Left ventricle myocardium inferior (tissue), 1 donor: ENCODE results near the gene FZD2. TPM values are rescaled to one million over a fixed set of nuclear protein-coding genes. Genes with fewer than 3 reads are reported as not detected.

ENCODE experiments used
- DNase-seq: peaks from one replicate; pipeline ENCODE4 v3.0.0-alpha.2; 2020
- H3K27ac ChIP-seq: fragments of 200-600 bp; replicated peaks from 2 replicates; pipeline ENCODE4 v1.8.0; 2021
- H3K27me3 ChIP-seq: fragments of 200-600 bp; 2 replicates; pipeline ENCODE4 v1.8.0; 2021; ENCODE audit warnings: low read depth
- H3K36me3 ChIP-seq: fragments of 200-600 bp; 2 replicates; pipeline ENCODE4 v1.8.0; 2021
- H3K4me1 ChIP-seq: fragments of 200-600 bp; 2 replicates; pipeline ENCODE4 v1.8.0; 2021
- H3K4me3 ChIP-seq: fragments of 200-600 bp; 2 replicates; pipeline ENCODE4 v1.8.0; 2021; ENCODE audit warnings: mild to moderate bottlenecking, moderate library complexity
- H3K9me3 ChIP-seq: fragments of 200-600 bp; replicated peaks from 2 replicates; pipeline ENCODE4 v1.8.0; 2021
- CTCF ChIP-seq: fragments of 200-600 bp; IDR thresholded peaks from 2 replicates; pipeline ENCODE4 v1.8.0; 2021; ENCODE audit warnings: antibody characterized with exemption, mild to moderate bottlenecking, borderline replicate concordance
- intact Hi-C: fragments of 100-400 bp; cut with micrococcal nuclease; formaldehyde crosslinking; loops from one replicate; pipeline ENCODE4 v1.11.0; 2022
- total RNA-seq: library from RNA; stranded (reverse); fragmentation: NEBNext Ultra II Directional; extraction: Animal tissue kit (Norgen Biotek cat#: 25700); gene quantifications from one replicate; pipeline ENCODE4 v1.2.1, GENCODE V29; 2021
- donor health status: DM: no; HTN: yes; CAD: no; lungs with severe emphysema.

Gene FZD2
- total RNA-seq, 1 donor from 2014 or later: 4.0 TPM

DNA sequence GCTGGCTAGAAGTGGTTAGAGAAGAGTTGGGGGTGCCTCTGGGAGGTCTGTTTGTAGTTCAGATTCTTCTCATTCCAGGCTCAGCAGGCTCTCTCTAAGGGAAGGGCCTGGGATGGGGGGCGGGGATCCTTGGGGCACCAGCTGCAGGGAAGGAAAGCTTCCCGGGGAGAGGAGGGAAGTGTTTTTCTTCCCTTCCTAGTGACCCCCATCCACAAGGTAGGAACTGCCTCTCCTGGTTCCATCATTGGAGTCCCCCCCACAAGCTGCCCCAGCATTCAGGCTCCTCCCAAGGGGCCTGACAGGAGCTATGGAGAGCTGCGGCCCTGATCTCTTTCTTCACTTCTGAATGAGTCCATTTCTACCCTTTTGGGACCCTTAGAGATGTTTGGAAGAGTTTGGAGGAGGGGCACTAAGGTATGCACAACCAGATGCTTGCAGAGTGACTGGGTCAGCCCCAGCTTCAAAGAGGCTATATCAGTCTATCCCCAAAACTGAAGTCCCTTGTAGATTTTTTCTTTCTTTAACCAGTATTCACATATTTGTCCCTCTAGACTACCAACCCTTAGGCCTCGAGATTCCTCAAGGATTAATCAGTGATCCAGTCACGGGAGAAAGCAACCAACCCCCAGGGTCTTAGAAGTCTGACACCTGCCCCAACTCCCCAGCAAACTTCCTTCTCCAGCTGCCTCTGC is 13.9 kb upstream of the FZD2 start:
- H3K36me3 ChIP-seq: no peaks in the 10 kb centered on the region
- intact Hi-C loops: no loop called here

DNA sequence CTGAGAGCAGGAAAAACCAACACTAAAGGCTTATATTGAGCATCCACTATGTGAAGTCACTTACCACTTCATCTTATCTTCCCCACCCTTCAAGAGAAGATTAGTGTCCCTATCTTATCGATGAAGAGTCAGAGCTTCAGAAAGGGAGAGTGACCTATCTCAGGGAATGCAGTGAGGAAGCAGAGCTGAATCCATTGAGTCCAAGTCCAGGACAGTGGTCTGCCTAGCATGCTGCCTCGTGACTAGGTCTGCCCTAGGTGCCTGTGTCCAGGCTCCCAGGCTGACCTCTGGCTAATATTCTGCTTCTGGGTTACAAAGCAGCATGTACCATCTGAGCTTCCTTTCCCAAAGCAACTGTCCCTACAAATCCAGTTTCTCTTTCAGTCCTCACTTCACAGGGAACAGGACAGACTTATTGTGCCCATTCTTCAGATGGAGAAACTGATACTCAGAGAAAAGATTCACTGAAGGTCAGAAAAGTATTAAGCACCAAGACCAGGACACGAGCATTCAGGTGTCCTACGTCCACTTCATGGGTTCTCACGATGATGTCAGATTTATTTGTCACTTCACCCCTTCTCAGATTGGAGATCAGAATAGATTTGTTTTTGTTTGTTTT is 13.3 kb upstream of the FZD2 start:
- no peaks in the 10 kb centered on the region for H3K4me1 ChIP-seq
- no peak for DNase-seq
- no peaks in the 10 kb centered on the region for H3K36me3 ChIP-seq
- intact Hi-C loops: no loop called here
- TF ChIP-seq CTCF: no peak
- peaks cover 94% of the 10 kb centered on the region for H3K27me3 ChIP-seq
- peaks cover 3% of the 10 kb centered on the region for H3K9me3 ChIP-seq
- no peak overlapping the region for H3K4me3 ChIP-seq
- no peak overlapping the region for H3K27ac ChIP-seq

More for the DNA sequence above, 13.9 kb upstream of the FZD2 start:
- H3K9me3 ChIP-seq: peaks cover 3% of the 10 kb centered on the region
- peaks cover 97% of the 10 kb centered on the region for H3K27me3 ChIP-seq
- no peak for DNase-seq
- H3K4me3 ChIP-seq: no peak overlapping the region
- no peak for TF ChIP-seq CTCF
- no peak overlapping the region for H3K27ac ChIP-seq
- H3K4me1 ChIP-seq: no peaks in the 10 kb centered on the region

- peaks cover 73% of the 10 kb centered on the region for H3K27me3 ChIP-seq
- no peak overlapping the region for H3K27ac ChIP-seq
- TF ChIP-seq CTCF: no peak
- H3K9me3 ChIP-seq: peaks cover 3% of the 10 kb centered on the region
- no peak for DNase-seq
- intact Hi-C loops: no loop called here
- H3K4me3 ChIP-seq: no peak overlapping the region
- no peaks in the 10 kb centered on the region for H3K36me3 ChIP-seq
- H3K4me1 ChIP-seq: peaks cover 3% of the 10 kb centered on the region
These were observed 10.3 kb upstream of the FZD2 start for GRCh38 chr17:44546671-44547606.

DNA sequence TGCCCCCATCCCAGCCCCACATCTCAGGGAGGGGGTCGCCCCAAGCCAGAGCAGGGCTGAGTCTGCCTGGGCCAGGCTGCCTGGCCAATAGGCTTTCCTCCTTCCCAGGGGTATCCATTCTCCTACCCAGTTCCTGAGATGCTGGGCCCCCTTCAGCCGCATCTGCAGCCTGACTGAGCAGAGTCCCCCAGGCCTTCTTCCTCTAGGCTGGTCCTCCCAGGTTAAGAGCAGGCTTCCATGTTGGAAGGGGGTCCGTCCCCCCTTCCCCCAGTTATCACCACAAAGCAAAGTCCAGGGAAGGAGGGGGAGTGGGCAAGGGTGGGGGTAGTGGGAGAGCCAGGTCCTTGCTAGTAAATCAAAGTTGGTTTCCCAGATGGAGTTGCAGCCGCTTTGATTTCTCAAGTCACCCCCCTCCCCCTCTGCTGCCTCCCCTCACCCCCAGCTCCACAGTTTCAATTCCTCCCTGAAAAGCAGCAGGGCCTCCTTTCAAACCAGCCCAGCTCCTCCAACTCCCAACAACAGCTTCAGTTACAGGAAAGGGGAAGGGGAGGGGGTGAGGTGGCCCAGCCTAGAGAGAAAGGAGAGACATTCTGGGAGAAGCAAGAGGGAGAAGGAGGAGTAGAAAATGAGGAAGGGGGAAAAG is 9.5 kb upstream of the FZD2 start:
- no peaks in the 10 kb centered on the region for H3K36me3 ChIP-seq
- H3K4me1 ChIP-seq: peaks cover 3% of the 10 kb centered on the region
- intact Hi-C loops: no loop called here
- H3K4me3 ChIP-seq: no peak overlapping the region
- peaks cover 3% of the 10 kb centered on the region for H3K9me3 ChIP-seq
- no peak overlapping the region for H3K27ac ChIP-seq
- no peak for TF ChIP-seq CTCF
- peaks cover 65% of the 10 kb centered on the region for H3K27me3 ChIP-seq
- no peak for DNase-seq
